Upper lobe of left lung (tissue), 4 donors: Measurements from ENCODE around the gene ROPN1L.

Source experiments
- EP300 ChIP-seq, 4 donors: sonication (generic); formaldehyde crosslinking; IDR thresholded peaks; one replicate each; pipeline ENCODE4 v1.5.1; 2017; ENCODE audit warnings: antibody characterized with exemption in 4 of 4, control low read depth in 2 of 4
- POLR2A ChIP-seq, 4 donors: fragments of 450-650 bp; IDR thresholded peaks; one replicate each; pipeline ENCODE4 v1.5.1; 2016 to 2017; ENCODE audit warnings: antibody characterized with exemption in 4 of 4, mild to moderate bottlenecking in 2 of 4

GRCh38 chr5:10467281-10468198, 25.9 kb downstream of the ROPN1L start:
- TF ChIP-seq EP300 (IDR thresholded peaks at IDR 0.05) (no peak), POLR2A (IDR thresholded peaks at IDR 0.05) (no peak)
